PFSK-1 (cell line): Measurements from ENCODE around the gene RANBP1. TPM values are rescaled to one million over a fixed set of nuclear protein-coding genes. Genes with fewer than 3 reads are reported as not detected.

Experiments used
- FOXP2 ChIP-seq: optimal IDR thresholded peaks from 2 replicates; pipeline ENCODE3; 2011; ENCODE audit warnings: borderline replicate concordance, control low read depth, inconsistent platforms; ENCODE audit not compliant: insufficient read depth; ENCODE audit errors: extremely low read length, extremely low read depth
- POLR2AphosphoS5 ChIP-seq: IDR thresholded peaks from 2 replicates; pipeline ENCODE4 v1.6.1; 2012; ENCODE audit warnings: low read depth, mild to moderate bottlenecking, control low read depth, low read length, moderate library complexity
- REST ChIP-seq, 2 experiments: IDR thresholded peaks; 2 replicates each; pipeline versions ENCODE4 v1.6.1 to v1.8.0; 2011 to 2012; ENCODE audit warnings: low read depth in 2 of 2, low read length in 2 of 2, control low read depth in 1 of 2, inconsistent platforms in 1 of 2, mild to moderate bottlenecking in 1 of 2, moderate library complexity in 1 of 2; ENCODE audit not compliant: insufficient read depth in 1 of 2
- SIN3A ChIP-seq: IDR thresholded peaks from 2 replicates; pipeline ENCODE4 v1.6.1; 2012; ENCODE audit warnings: mild to moderate bottlenecking, low read length, moderate library complexity, borderline replicate concordance; ENCODE audit not compliant: insufficient read depth
- TAF1 ChIP-seq: IDR thresholded peaks from 2 replicates; pipeline ENCODE4 v1.6.1; 2012; ENCODE audit warnings: low read length, control low read depth, borderline replicate concordance; ENCODE audit not compliant: insufficient read depth
- polyA plus RNA-seq: library from polyadenylated mRNA; unstranded; fragments of >200 nt; gene quantifications from one replicate; pipeline ENCODE4 v1.2.1, GENCODE V29; 2012; ENCODE audit warnings: low read depth, missing spikeins; ENCODE audit not compliant: insufficient read length

Gene RANBP1
- polyA plus RNA-seq = 323 TPM

GRCh38 chr22:20115691-20116375 is at the start of gene RANBP1:
Gene RANBP1, plus strand, starts transcription at chr22:20116104. Its CDS starts 81 bp downstream, at chr22:20116185.
- no peak for TF ChIP-seq SIN3A
- TF ChIP-seq TAF1 = no peak

GRCh38 chr22:20066617-20067383 is 49.1 kb upstream of the RANBP1 start:
- TF ChIP-seq POLR2AphosphoS5 (no peak), SIN3A (no peak), REST (IDR thresholded peaks at IDR 0.05; ENCODE audit: insufficient read depth in 1 of 2, low read depth in 2 of 2, low read length in 2 of 2) (no peak), TAF1 (no peak), FOXP2 (no peak)

GRCh38 chr22:20068640-20069039 is 47.3 kb upstream of the RANBP1 start:
- TF ChIP-seq POLR2AphosphoS5 (no peak), REST (IDR thresholded peaks at IDR 0.05; ENCODE audit: insufficient read depth in 1 of 2, low read depth in 2 of 2, low read length in 2 of 2) (no peak), FOXP2 (no peak), SIN3A (no peak), TAF1 (no peak)

GRCh38 chr22:20069331-20070042 is 46.4 kb upstream of the RANBP1 start:
- TF ChIP-seq FOXP2 = no peak
- TF ChIP-seq REST (IDR thresholded peaks at IDR 0.05; ENCODE audit: insufficient read depth in 1 of 2, low read depth in 2 of 2, low read length in 2 of 2) = no peak
- no peak for TF ChIP-seq TAF1

GRCh38 chr22:20071524-20071972 is 44.4 kb upstream of the RANBP1 start:
- no peak for TF ChIP-seq TAF1
- TF ChIP-seq FOXP2 = no peak
- no peak for TF ChIP-seq SIN3A
- TF ChIP-seq REST (IDR thresholded peaks at IDR 0.05; ENCODE audit: insufficient read depth in 1 of 2, low read depth in 2 of 2, low read length in 2 of 2) = no peak
- no peak for TF ChIP-seq POLR2AphosphoS5
